Left colon (tissue), 2 donors: ENCODE measurements around the gene CD226. TPM values are rescaled to one million over a fixed set of nuclear protein-coding genes. Genes with fewer than 3 reads are reported as not detected.
"Not testable (repeated sequence)": the region's sequence is repeated elsewhere in the genome, so short reads cannot be mapped to it uniquely, and the experiment has no call there.

Experiments used
- ATAC-seq: fragments of 200-7000 bp; cut with Tn5 transposase; one replicate; pipeline ENCODE4 v1.9.1; 2020; ENCODE audit warnings: mild to moderate bottlenecking, moderate library complexity
- DNase-seq, 2 donors: peaks; one replicate each; pipeline ENCODE4 v3.0.0-alpha.2; 2020
- intact Hi-C, 2 donors: fragments of 100-400 bp; cut with DNase I in 1 of 2; cut with micrococcal nuclease in 1 of 2; formaldehyde crosslinking; loops; one replicate each; pipeline versions ENCODE4 v1.11.2 to v1.14.0; 2022; cut with DNase I, micrococcal nuclease
- long read RNA-seq: library from polyadenylated mRNA; unstranded; transcript quantifications from one replicate; pipeline ENCODE4 v2.0.0, GENCODE V29; 2021
- total RNA-seq, 2 donors: library from RNA; stranded (reverse); fragmentation: NEBNext Ultra II Directional; extraction: Animal tissue kit (Norgen Biotek cat#: 25700); gene quantifications; one replicate each; pipeline ENCODE4 v1.2.1, GENCODE V29; 2021
- donor health status: DM: no; HTN: no; CAD: no.
- donor health status: DM: yes; HTN: yes; CAD: no.

CD226 gene
- 1 to 10 TPM; 1.0 to 1.3 TPM for total RNA-seq
- long read RNA-seq: 0 reads

GRCh38 chr18:69947361-69948133 lies at the start of gene CD226:
TSS of gene CD226 (minus strand) at chr18:69947873. CDS start at chr18:69947406, 467 bp downstream.
- intact Hi-C loops: no loop called here
- no peak for DNase-seq
- no peak for ATAC-seq

- ATAC-seq: peak; percentile 79
- no peak for DNase-seq
- intact Hi-C loops: no loop called here
Observed at GRCh38 chr18:69996951-69997798, 49.5 kb upstream of the CD226 start.

- intact Hi-C loops: no loop called here
- DNase-seq: no peak
- no peak for ATAC-seq
Observed at GRCh38 chr18:69996417-69996816, 48.7 kb upstream of the CD226 start.

- intact Hi-C loops: no loop called here
- ATAC-seq (no peak), DNase-seq (no peak)
Observed at GRCh38 chr18:69995774-69996173, 48.1 kb upstream of the CD226 start.

- intact Hi-C loops: no loop called here
- DNase-seq (no peak), ATAC-seq (no peak)
Observed at GRCh38 chr18:69992776-69993175, 45.1 kb upstream of the CD226 start.

- ATAC-seq (no peak), DNase-seq (no peak)
- intact Hi-C loops: no loop called here
Observed at GRCh38 chr18:69987870-69988269, 40.2 kb upstream of the CD226 start.

- ATAC-seq (no peak), DNase-seq (no peak)
- intact Hi-C loops: no loop called here
Observed at GRCh38 chr18:69985239-69985638, 37.6 kb upstream of the CD226 start.

- intact Hi-C loops: no loop called here
- ATAC-seq (no peak), DNase-seq (no peak)
Observed at GRCh38 chr18:69982417-69982816, 34.7 kb upstream of the CD226 start.

GRCh38 chr18:69981948-69982347 lies 34.3 kb upstream of the CD226 start:
- intact Hi-C loops: no loop called here
- DNase-seq (no peak), ATAC-seq (no peak)

- ATAC-seq (no peak), DNase-seq (no peak)
- intact Hi-C loops: no loop called here
Observed at GRCh38 chr18:69980982-69981804, 33.5 kb upstream of the CD226 start.

- DNase-seq (no peak), ATAC-seq (no peak)
- intact Hi-C loops: no loop called here
Observed at GRCh38 chr18:69980509-69980908, 32.8 kb upstream of the CD226 start.

GRCh38 chr18:69978732-69979715 lies 31.4 kb upstream of the CD226 start:
- intact Hi-C loops: no loop called here
- DNase-seq: no peak
- ATAC-seq: no peak

GRCh38 chr18:69975294-69975693 lies 27.6 kb upstream of the CD226 start:
- not testable (repeated sequence) for DNase-seq, ATAC-seq

GRCh38 chr18:69974365-69974764 lies 26.7 kb upstream of the CD226 start:
- DNase-seq (no peak), ATAC-seq (no peak)
- intact Hi-C loops: no loop called here

More at GRCh38 chr18:69975294-69975693, 27.6 kb upstream of the CD226 start:
- intact Hi-C loops: not testable (repeated sequence)

GRCh38 chr18:69969491-69969890 lies 21.8 kb upstream of the CD226 start:
- intact Hi-C loops: no loop called here
- no peak for DNase-seq
- ATAC-seq: no peak

- intact Hi-C loops: no loop called here
- DNase-seq (no peak), ATAC-seq (no peak)
Observed at GRCh38 chr18:69968039-69968438, 20.4 kb upstream of the CD226 start.

GRCh38 chr18:69963196-69963595 lies 15.5 kb upstream of the CD226 start:
- intact Hi-C loops: no loop called here
- DNase-seq (no peak), ATAC-seq (no peak)

GRCh38 chr18:69961718-69962117 lies 14.0 kb upstream of the CD226 start:
- DNase-seq (no peak), ATAC-seq (no peak)
- intact Hi-C loops: no loop called here
